T-helper 17 cell (primary cell): ENCODE measurements around the gene ASAP3. TPM values are rescaled to one million over a fixed set of nuclear protein-coding genes. Genes with fewer than 3 reads are reported as not detected.

ENCODE experiments used
- ATAC-seq: fragments of 150-1000 bp; cut with Tn5 transposase; 2 replicates; pipeline ENCODE4 v1.10.0; 2021; ENCODE audit warnings: mild to moderate bottlenecking, moderate library complexity
- DNase-seq, 3 donors: peaks; one replicate each; pipeline versions ENCODE4 v3.0.0 to v3.0.0-alpha.2; 2020 to 2021
- H3K9me3 ChIP-seq: one replicate; pipeline ENCODE4 v1.7.0; 2013; ENCODE audit warnings: low read length, mild to moderate bottlenecking; ENCODE audit not compliant: control insufficient read depth, poor library complexity, severe bottlenecking
- H3K27ac Mint-ChIP-seq: one replicate; pipeline ENCODE4 v1.8.0; 2022; ENCODE audit warnings: mild to moderate bottlenecking, moderate library complexity, mixed read lengths
- H3K27me3 Mint-ChIP-seq: one replicate; pipeline ENCODE4 v1.8.0; 2022; ENCODE audit warnings: mixed read lengths
- H3K36me3 Mint-ChIP-seq: one replicate; pipeline ENCODE4 v1.8.0; 2022; ENCODE audit warnings: low read depth, mixed read lengths
- H3K4me1 Mint-ChIP-seq: one replicate; pipeline ENCODE4 v1.8.0; 2022; ENCODE audit warnings: mild to moderate bottlenecking, mixed read lengths
- H3K4me3 Mint-ChIP-seq: one replicate; pipeline ENCODE4 v1.8.0; 2022; ENCODE audit warnings: mild to moderate bottlenecking, moderate library complexity, mixed read lengths
- total RNA-seq, 4 donors: library from RNA in 2 of 4; stranded (reverse) in 2 of 4; gene quantifications; one replicate each; pipeline ENCODE4 v1.2.3 and lab custom pipeline; 2022 to 2026

Gene ASAP3
- total RNA-seq, 2 donors from 2014 or later: 1.5 to 6.4 TPM

- Mint-ChIP-seq H3K36me3 (peaks cover 3% of the 10 kb centered on the region), H3K4me1 (peaks cover 2% of the 10 kb centered on the region), H3K27me3 (peaks cover 7% of the 10 kb centered on the region), H3K4me3 (no peak overlapping the region), H3K27ac (no peak overlapping the region)
- ATAC-seq (no peak), DNase-seq (no peak)
- H3K9me3 ChIP-seq: no peaks in the 10 kb centered on the region
Measured at GRCh38 chr1:23395154-23395724, 88.7 kb downstream of the ASAP3 start.

- no peak for ATAC-seq
- no peak overlapping the region for H3K4me3 Mint-ChIP-seq
- DNase-seq: no peak
- H3K9me3 ChIP-seq: no peaks in the 10 kb centered on the region
- H3K27me3 Mint-ChIP-seq: peaks cover 10% of the 10 kb centered on the region
- peaks cover 3% of the 10 kb centered on the region for H3K4me1 Mint-ChIP-seq
- no peak overlapping the region for H3K27ac Mint-ChIP-seq
- peaks cover 3% of the 10 kb centered on the region for H3K36me3 Mint-ChIP-seq
Measured at GRCh38 chr1:23394684-23395083, 89.3 kb downstream of the ASAP3 start.

GRCh38 chr1:23394181-23394580 is 89.8 kb downstream of the ASAP3 start:
- ATAC-seq (no peak), DNase-seq (no peak)
- Mint-ChIP-seq H3K36me3 (peaks cover 3% of the 10 kb centered on the region), H3K4me3 (no peak overlapping the region), H3K27me3 (peaks cover 10% of the 10 kb centered on the region), H3K27ac (no peak overlapping the region), H3K4me1 (peaks cover 3% of the 10 kb centered on the region)
- no peaks in the 10 kb centered on the region for H3K9me3 ChIP-seq

GRCh38 chr1:23393706-23394105 is 90.3 kb downstream of the ASAP3 start:
- H3K9me3 ChIP-seq: no peaks in the 10 kb centered on the region
- peaks cover 3% of the 10 kb centered on the region for H3K4me1 Mint-ChIP-seq
- H3K36me3 Mint-ChIP-seq: peaks cover 3% of the 10 kb centered on the region
- ATAC-seq: no peak
- H3K27ac Mint-ChIP-seq: no peak overlapping the region
- H3K27me3 Mint-ChIP-seq: peaks cover 10% of the 10 kb centered on the region
- H3K4me3 Mint-ChIP-seq: no peak overlapping the region
- no peak for DNase-seq

GRCh38 chr1:23392125-23392855 is 91.7 kb downstream of the ASAP3 start:
- no peak for DNase-seq
- H3K27me3 Mint-ChIP-seq: peaks cover 10% of the 10 kb centered on the region
- H3K36me3 Mint-ChIP-seq: peaks cover 3% of the 10 kb centered on the region
- no peak overlapping the region for H3K4me3 Mint-ChIP-seq
- peaks cover 3% of the 10 kb centered on the region for H3K4me1 Mint-ChIP-seq
- ATAC-seq: no peak
- no peak overlapping the region for H3K27ac Mint-ChIP-seq
- H3K9me3 ChIP-seq: no peaks in the 10 kb centered on the region

- DNase-seq (no peak), ATAC-seq (no peak)
- H3K36me3 Mint-ChIP-seq: no peaks in the 10 kb centered on the region
- H3K4me1 Mint-ChIP-seq: peaks cover 4% of the 10 kb centered on the region
- H3K4me3 Mint-ChIP-seq: no peak overlapping the region
- H3K27ac Mint-ChIP-seq: no peak overlapping the region
- peaks cover 8% of the 10 kb centered on the region for H3K27me3 Mint-ChIP-seq
- H3K9me3 ChIP-seq: no peaks in the 10 kb centered on the region
Measured at GRCh38 chr1:23389837-23390321, 94.1 kb downstream of the ASAP3 start.

GRCh38 chr1:23387494-23387893 is 96.5 kb downstream of the ASAP3 start:
- DNase-seq (no peak), ATAC-seq (no peak)
- H3K9me3 ChIP-seq: no peaks in the 10 kb centered on the region
- Mint-ChIP-seq H3K36me3 (no peaks in the 10 kb centered on the region), H3K27me3 (peaks cover 4% of the 10 kb centered on the region), H3K4me3 (no peak overlapping the region), H3K27ac (no peak overlapping the region), H3K4me1 (peaks cover 4% of the 10 kb centered on the region)

- H3K4me1 Mint-ChIP-seq: peaks cover 2% of the 10 kb centered on the region
- H3K4me3 Mint-ChIP-seq: no peak overlapping the region
- H3K36me3 Mint-ChIP-seq: no peaks in the 10 kb centered on the region
- H3K27ac Mint-ChIP-seq: no peak overlapping the region
- ATAC-seq (no peak), DNase-seq (no peak)
- H3K27me3 Mint-ChIP-seq: peaks cover 2% of the 10 kb centered on the region
- H3K9me3 ChIP-seq: no peaks in the 10 kb centered on the region
Measured at GRCh38 chr1:23385119-23385621, 98.8 kb downstream of the ASAP3 start.

- H3K9me3 ChIP-seq: no peaks in the 10 kb centered on the region
- no peaks in the 10 kb centered on the region for H3K27me3 Mint-ChIP-seq
- H3K4me3 Mint-ChIP-seq: no peak overlapping the region
- no peaks in the 10 kb centered on the region for H3K36me3 Mint-ChIP-seq
- H3K4me1 Mint-ChIP-seq: peaks cover 2% of the 10 kb centered on the region
- ATAC-seq (no peak), DNase-seq (no peak)
- no peak overlapping the region for H3K27ac Mint-ChIP-seq
Measured at GRCh38 chr1:23384312-23385058, 99.5 kb downstream of the ASAP3 start.

GRCh38 chr1:23383577-23384311 is 100.2 kb downstream of the ASAP3 start:
- no peak overlapping the region for H3K27ac Mint-ChIP-seq

GRCh38 chr1:23381233-23381885 is 102.6 kb downstream of the ASAP3 start:
- H3K27me3 Mint-ChIP-seq: no peaks in the 10 kb centered on the region
- no peak overlapping the region for H3K4me3 Mint-ChIP-seq
- peaks cover 2% of the 10 kb centered on the region for H3K4me1 Mint-ChIP-seq
- ATAC-seq (no peak), DNase-seq (no peak)
- H3K9me3 ChIP-seq: no peaks in the 10 kb centered on the region
- H3K36me3 Mint-ChIP-seq: no peaks in the 10 kb centered on the region
- H3K27ac Mint-ChIP-seq: no peak overlapping the region

More at GRCh38 chr1:23383577-23384311, 100.2 kb downstream of the ASAP3 start:
- no peak for DNase-seq
- no peaks in the 10 kb centered on the region for H3K27me3 Mint-ChIP-seq
- no peaks in the 10 kb centered on the region for H3K36me3 Mint-ChIP-seq
- ATAC-seq: no peak
- peaks cover 2% of the 10 kb centered on the region for H3K4me1 Mint-ChIP-seq
- H3K4me3 Mint-ChIP-seq: no peak overlapping the region
- H3K9me3 ChIP-seq: no peaks in the 10 kb centered on the region

GRCh38 chr1:23380719-23381118 is 103.3 kb downstream of the ASAP3 start:
- H3K27ac Mint-ChIP-seq: no peak overlapping the region
- H3K27me3 Mint-ChIP-seq: no peaks in the 10 kb centered on the region
- ATAC-seq (no peak), DNase-seq (no peak)
- H3K4me3 Mint-ChIP-seq: no peak overlapping the region
- peaks cover 2% of the 10 kb centered on the region for H3K4me1 Mint-ChIP-seq
- no peaks in the 10 kb centered on the region for H3K9me3 ChIP-seq
- H3K36me3 Mint-ChIP-seq: no peaks in the 10 kb centered on the region
